Breast epithelium (tissue), 3 donors: ENCODE measurements around the gene ANKS1A.

Experiments used
- CTCF ChIP-seq, 3 donors: fragments of 450-650 bp; IDR thresholded peaks; one replicate each; pipeline ENCODE4 v1.5.1; 2016 to 2017; ENCODE audit warnings: antibody characterized with exemption in 3 of 3, mild to moderate bottlenecking in 3 of 3, moderate library complexity in 3 of 3
- POLR2A ChIP-seq: fragments of 450-650 bp; IDR thresholded peaks from one replicate; pipeline ENCODE4 v1.6.1; 2016; ENCODE audit warnings: antibody characterized with exemption, mild to moderate bottlenecking, moderate library complexity
- POLR2AphosphoS5 ChIP-seq, 3 donors: sonication (generic); formaldehyde crosslinking; IDR thresholded peaks; one replicate each; pipeline ENCODE4 v1.6.1; 2017; ENCODE audit warnings: antibody characterized with exemption in 3 of 3

GRCh38 chr6:34912715-34913464, 23.8 kb downstream of the ANKS1A start:
- no peak for TF ChIP-seq POLR2A
- TF ChIP-seq CTCF (IDR thresholded peaks at IDR 0.05), result no peak
- TF ChIP-seq POLR2AphosphoS5 (IDR thresholded peaks at IDR 0.05), result no peak
